NCI-H2029 treated with DMSO at 0.1 percent for 48 hours (cell line): ENCODE measurements around the gene TSPAN14.
A peak's percentile ranks its signal among the peaks of the same experiment; 100 is the strongest.

Experiments used
- DNase-seq: peaks from one replicate; lab custom pipeline; 2025; lab: John Stamatoyannopoulos, UW

Gene TSPAN14

GRCh38 chr10:80454513-80455460 is 677 bp downstream of the TSPAN14 start:
- DNase-seq, result no peak

DNA sequence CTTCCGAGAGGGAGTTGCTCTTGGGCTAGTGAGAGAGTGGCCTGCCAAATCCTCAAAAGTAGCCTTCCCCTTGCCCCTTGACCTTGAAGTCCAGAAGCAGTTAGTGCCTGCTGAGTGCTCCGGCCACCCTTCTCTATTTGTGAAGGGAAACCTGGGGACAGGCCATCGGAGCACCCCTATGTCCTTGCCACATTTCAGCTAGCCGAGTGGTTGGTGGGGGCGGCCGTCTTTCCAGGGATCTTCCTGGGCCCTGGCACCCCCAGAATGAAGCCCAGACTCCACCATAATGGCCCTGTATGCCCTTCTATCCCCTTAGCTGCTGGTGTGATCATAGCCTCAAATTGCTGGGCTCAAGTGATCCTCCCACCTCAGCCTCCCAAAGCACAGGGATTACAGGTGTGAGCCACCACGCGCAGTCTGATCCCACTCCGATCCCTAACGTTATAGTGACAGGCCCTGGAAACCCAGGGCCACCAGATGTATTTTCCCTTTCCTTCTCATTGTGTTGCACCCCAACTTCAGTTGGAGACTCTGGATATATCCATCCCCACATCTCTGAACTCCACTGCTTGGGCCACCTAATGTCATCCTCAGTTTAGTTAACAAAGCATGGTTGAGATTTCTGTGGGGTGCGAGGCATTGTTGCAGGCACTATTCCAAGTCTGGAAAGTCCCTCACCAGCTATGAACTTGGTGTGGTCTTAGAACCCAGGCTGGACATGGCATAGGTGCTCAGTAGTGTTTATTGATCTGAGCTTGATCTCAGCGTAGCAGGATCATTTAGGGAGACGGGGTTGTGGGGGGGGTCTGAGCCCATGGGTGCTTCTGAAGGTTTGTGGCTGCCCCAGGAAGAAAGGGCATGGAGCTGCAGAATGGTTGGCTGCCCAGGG is 1.6 kb downstream of the TSPAN14 start:
- DNase-seq, result no peak

- no peak for DNase-seq
Measured at GRCh38 chr10:80457554-80458262, 3.6 kb downstream of the TSPAN14 start.

GRCh38 chr10:80458263-80458625 is 4.1 kb downstream of the TSPAN14 start:
- no peak for DNase-seq

DNA sequence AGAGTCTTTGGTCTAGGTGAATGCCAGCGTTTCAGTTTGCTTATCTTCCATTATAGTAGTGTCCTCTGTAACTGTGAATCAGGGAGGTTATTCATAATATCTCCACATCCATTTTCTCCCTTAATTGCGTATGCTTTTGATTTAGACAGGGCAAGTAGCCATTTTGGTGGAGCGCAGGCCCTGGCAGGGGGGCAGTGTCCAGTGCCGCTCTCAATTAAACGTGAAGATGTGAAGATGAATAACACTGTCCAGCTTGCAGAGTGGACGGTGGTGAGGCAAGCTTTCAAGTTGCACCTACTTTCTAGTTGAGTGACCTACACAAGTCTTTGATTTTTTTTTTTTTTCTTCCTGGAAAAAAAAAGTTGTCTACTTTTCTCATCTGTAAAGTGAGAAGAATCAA is 4.5 kb downstream of the TSPAN14 start:
- DNase-seq, result no peak

GRCh38 chr10:80459047-80459865 is 5.1 kb downstream of the TSPAN14 start:
- no peak for DNase-seq

- peak; percentile 75 for DNase-seq
Measured at GRCh38 chr10:80460399-80461207, 6.5 kb downstream of the TSPAN14 start.

GRCh38 chr10:80461208-80462183 is 7.4 kb downstream of the TSPAN14 start:
- no peak for DNase-seq

- DNase-seq, result no peak
Measured at GRCh38 chr10:80462299-80462980, 8.3 kb downstream of the TSPAN14 start.

- no peak for DNase-seq
Measured at GRCh38 chr10:80462981-80463741, 9.1 kb downstream of the TSPAN14 start.

GRCh38 chr10:80463868-80464267 is 9.8 kb downstream of the TSPAN14 start:
- no peak for DNase-seq

DNA sequence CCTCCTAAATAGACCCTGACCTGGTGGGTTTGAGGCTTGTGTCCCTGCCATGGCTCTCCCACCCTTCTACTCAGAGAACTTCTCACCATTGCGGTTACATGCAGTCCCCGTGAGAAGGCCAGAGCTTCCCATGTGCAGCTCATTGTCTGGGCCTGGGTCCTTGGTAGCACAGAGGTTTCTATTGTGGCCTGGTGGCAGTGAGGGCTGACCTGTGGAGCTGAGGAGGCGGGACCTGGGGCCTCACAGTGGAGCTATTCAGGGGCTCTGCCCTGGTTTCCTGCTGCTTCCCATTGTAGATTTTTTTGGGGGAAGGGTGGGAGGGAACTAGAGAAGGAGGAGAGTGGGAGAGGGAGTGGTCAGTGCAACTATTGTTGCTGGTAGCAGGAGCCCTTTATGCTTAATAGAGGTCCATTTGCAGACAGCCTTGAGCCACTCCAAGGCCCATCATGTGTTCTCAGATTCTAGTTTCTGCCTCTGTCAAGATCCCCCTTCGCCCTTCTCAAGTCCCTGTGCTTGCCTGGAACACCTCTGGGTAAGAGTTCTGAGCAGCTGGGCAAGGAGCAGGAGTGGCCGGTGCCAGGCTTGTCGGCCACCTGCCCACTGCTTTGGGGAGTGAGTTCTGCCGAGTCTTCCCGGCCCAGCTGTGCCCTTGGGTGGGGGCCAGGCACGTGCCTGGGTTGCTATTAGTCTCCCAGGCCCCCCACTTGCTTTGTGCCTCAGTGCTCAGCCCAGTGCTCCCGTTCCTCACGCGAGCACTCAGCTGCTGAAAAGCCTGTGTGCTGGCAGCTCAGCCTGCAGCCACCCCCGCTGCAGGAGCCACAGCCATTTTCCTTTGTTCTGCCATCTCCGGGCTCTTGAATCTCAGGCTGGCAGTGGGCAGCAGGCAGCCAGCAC is 10.7 kb downstream of the TSPAN14 start:
- no peak for DNase-seq

GRCh38 chr10:80465451-80465835 is 11.3 kb downstream of the TSPAN14 start:
- DNase-seq, result no peak

DNA sequence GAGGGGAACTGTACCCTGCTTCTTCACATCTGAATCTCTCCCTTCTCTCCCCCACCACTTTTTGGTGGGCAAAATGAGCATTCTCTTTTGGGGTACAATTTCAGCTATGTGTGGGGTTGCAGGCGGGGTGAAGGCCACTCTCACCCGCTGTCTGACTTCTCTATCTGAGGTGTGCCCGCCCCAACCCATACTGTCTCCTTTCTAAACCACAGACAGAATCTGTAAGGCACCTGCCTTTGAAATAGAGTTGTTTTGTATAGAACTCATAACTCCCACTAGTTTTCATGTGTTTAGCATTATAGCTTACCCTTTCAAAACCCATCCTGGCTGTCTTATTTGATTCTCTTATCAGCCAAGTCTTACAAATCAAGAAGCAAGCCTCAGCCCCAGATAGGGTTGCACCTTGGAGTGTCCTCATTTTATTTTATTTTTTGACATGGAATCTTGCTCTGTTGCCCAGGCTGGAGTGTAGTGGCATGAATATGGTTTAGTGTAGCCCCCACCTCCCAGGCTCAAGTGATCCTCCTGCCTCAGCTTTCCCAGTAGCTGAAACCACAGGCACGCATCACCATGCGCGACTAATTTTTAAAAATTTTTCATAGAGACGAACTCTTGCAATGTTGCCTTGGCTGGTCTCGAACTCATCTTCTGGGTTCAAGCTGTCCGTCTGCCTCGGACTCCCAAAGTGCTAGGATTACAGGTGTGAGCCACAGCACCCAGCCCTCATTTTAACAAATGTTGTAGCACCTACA is 11.9 kb downstream of the TSPAN14 start:
- no peak for DNase-seq

GRCh38 chr10:80466724-80467326 is 12.7 kb downstream of the TSPAN14 start:
- no peak for DNase-seq

GRCh38 chr10:80468002-80468401 is 13.9 kb downstream of the TSPAN14 start:
- DNase-seq, result no peak
